H1 (cell line): ENCODE data around the gene ACTL8. TPM values are rescaled to one million over a fixed set of nuclear protein-coding genes. Genes with fewer than 3 reads are reported as not detected.

Source experiments
- CTCF ChIA-PET: fragments of 300-600 bp; sonication (Branson Sonifier 250); formaldehyde crosslinking; loops from one replicate; lab custom pipeline; 2021; ENCODE audit not compliant: partially characterized antibody; lab: Charles Lee
- POLR2A ChIA-PET: fragments of 300-600 bp; sonication (Branson Sonifier 250); formaldehyde crosslinking; loops from one replicate; lab custom pipeline; 2021; ENCODE audit warnings: inconsistent platforms; ENCODE audit not compliant: partially characterized antibody; lab: Charles Lee
- DNase-seq, 2 experiments: peaks; one replicate each; pipeline versions ENCODE4 v3.0.0 to v3.0.0-alpha.2; 2010 to 2022; ENCODE audit warnings: low spot score in 2 of 2, low read depth in 1 of 2, mixed read lengths in 1 of 2
- FAIRE-seq: peaks from 2 replicates; lab custom pipeline; 2011; peaks lifted over from hg19 to GRCh38; lab: Jason Lieb, UNC
- H2AFZ ChIP-seq: 2 replicates; pipeline ENCODE4 v1.8.1; 2012; ENCODE audit warnings: low read length, inconsistent platforms
- H2AK5ac ChIP-seq: 2 replicates; pipeline ENCODE4 v1.6.1; 2013; ENCODE audit warnings: low read depth, low read length
- H2BK120ac ChIP-seq: replicated peaks from 2 replicates; pipeline ENCODE3; 2013; ENCODE audit warnings: low read depth, low read length, inconsistent platforms
- H2BK12ac ChIP-seq: 2 replicates; pipeline ENCODE4 v1.6.1; 2013; ENCODE audit warnings: low read depth, low read length
- H2BK15ac ChIP-seq: 2 replicates; pipeline ENCODE4 v1.6.1; 2013; ENCODE audit warnings: low read length
- H2BK20ac ChIP-seq: 2 replicates; pipeline ENCODE4 v1.6.1; 2013; ENCODE audit warnings: low read length
- H2BK5ac ChIP-seq: 2 replicates; pipeline ENCODE4 v1.6.1; 2013; ENCODE audit warnings: low read depth, low read length
- H3K14ac ChIP-seq: 2 replicates; pipeline ENCODE4 v1.6.1; 2013; ENCODE audit warnings: inconsistent platforms; ENCODE audit not compliant: insufficient read length
- H3K18ac ChIP-seq: 2 replicates; pipeline ENCODE4 v1.6.1; 2013; ENCODE audit warnings: low read length; ENCODE audit errors: extremely low read depth
- H3K23ac ChIP-seq: 2 replicates; pipeline ENCODE4 v1.6.1; 2013; ENCODE audit warnings: inconsistent platforms; ENCODE audit not compliant: insufficient read length
- H3K23me2 ChIP-seq: 2 replicates; pipeline ENCODE4 v1.6.1; 2013; ENCODE audit warnings: low read depth, low read length
- H3K27ac ChIP-seq: 2 replicates; pipeline ENCODE4 v1.6.1; 2011; ENCODE audit warnings: low read depth, low read length, inconsistent platforms
- H3K27me3 ChIP-seq, 4 experiments: replicated peaks in 1 of 4; 1 replicate in 1 of 4; 2 replicates in 3 of 4; pipeline versions ENCODE4 v1.6.1 to v1.8.1; 2011 to 2013; ENCODE audit warnings: low read length in 3 of 4, mild to moderate bottlenecking in 3 of 4, inconsistent platforms in 2 of 4, mixed read lengths in 2 of 4, moderate library complexity in 1 of 4; ENCODE audit not compliant: control insufficient read depth in 3 of 4, insufficient read depth in 3 of 4; ENCODE audit errors: extremely low read depth in 1 of 4
- H3K36me3 ChIP-seq, 4 experiments: 2 replicates each; pipeline versions ENCODE4 v1.6.1 to v1.8.1; 2011 to 2013; ENCODE audit warnings: mild to moderate bottlenecking in 4 of 4, low read length in 3 of 4, moderate library complexity in 2 of 4, control low read depth in 1 of 4, inconsistent platforms in 1 of 4; ENCODE audit not compliant: insufficient read depth in 4 of 4, control insufficient read depth in 2 of 4
- H3K4ac ChIP-seq: replicated peaks from 2 replicates; pipeline ENCODE3; 2013; ENCODE audit warnings: low read length, low read depth, mixed read lengths, inconsistent platforms; ENCODE audit not compliant: insufficient read length
- H3K4me1 ChIP-seq, 4 experiments: replicated peaks in 1 of 4; 1 replicate in 1 of 4; 2 replicates in 3 of 4; pipeline versions ENCODE4 v1.6.1 to v1.8.1; 2011 to 2013; ENCODE audit warnings: low read length in 3 of 4, inconsistent platforms in 2 of 4, mixed read lengths in 1 of 4; ENCODE audit not compliant: insufficient read depth in 4 of 4, control insufficient read depth in 3 of 4
- H3K4me2 ChIP-seq, 2 experiments: 2 replicates each; pipeline versions ENCODE4 v1.6.1 to v1.8.1; 2011 to 2013; ENCODE audit warnings: low read depth in 2 of 2, low read length in 2 of 2, control low read depth in 1 of 2, inconsistent platforms in 1 of 2, mild to moderate bottlenecking in 1 of 2; ENCODE audit not compliant: insufficient read depth in 1 of 2
- H3K4me3 ChIP-seq, 4 experiments: fragments of 200-600, 300-600 bp in 1 of 4; sonication (generic), shearing (Covaris generic), sonication (Bioruptor Twin) in 1 of 4; 2 replicates each; pipeline versions ENCODE4 v1.5.1 to v1.8.1; 2011 to 2016; ENCODE audit warnings: low read length in 4 of 4, low read depth in 3 of 4, control low read depth in 2 of 4, inconsistent platforms in 2 of 4, mild to moderate bottlenecking in 2 of 4, mixed read lengths in 1 of 4, moderate library complexity in 1 of 4; ENCODE audit not compliant: insufficient read depth in 2 of 4; ENCODE audit errors: extremely low read depth in 1 of 4
- H3K56ac ChIP-seq: replicated peaks from 2 replicates; pipeline ENCODE3; 2013; ENCODE audit warnings: low read depth, mild to moderate bottlenecking, mixed read lengths, low read length, inconsistent platforms; ENCODE audit not compliant: insufficient read length
- H3K79me1 ChIP-seq: 2 replicates; pipeline ENCODE4 v1.6.1; 2013; ENCODE audit warnings: low read depth, low read length, control low read depth
- H3K79me2 ChIP-seq, 2 experiments: 2 replicates each; pipeline versions ENCODE4 v1.6.1 to v1.8.1; 2012 to 2013; ENCODE audit warnings: low read length in 2 of 2, mild to moderate bottlenecking in 2 of 2, inconsistent platforms in 1 of 2; ENCODE audit not compliant: insufficient read depth in 2 of 2, control insufficient read depth in 1 of 2
- H3K9ac ChIP-seq, 4 experiments: replicated peaks in 1 of 4; 1 replicate in 1 of 4; 2 replicates in 3 of 4; pipeline versions ENCODE4 v1.6.1 to v1.8.1; 2011 to 2013; ENCODE audit warnings: low read depth in 3 of 4, low read length in 3 of 4, control low read depth in 2 of 4, mild to moderate bottlenecking in 2 of 4, moderate library complexity in 2 of 4, inconsistent platforms in 1 of 4; ENCODE audit errors: extremely low read depth in 1 of 4
- H3K9me3 ChIP-seq, 2 experiments: 2 replicates each; pipeline versions ENCODE4 v1.6.1 to v1.8.1; 2012 to 2013; ENCODE audit warnings: mild to moderate bottlenecking in 2 of 2, moderate library complexity in 2 of 2, control low read depth in 1 of 2, inconsistent platforms in 1 of 2, low read depth in 1 of 2, low read length in 1 of 2, mixed read lengths in 1 of 2; ENCODE audit not compliant: insufficient read depth in 2 of 2
- H4K20me1 ChIP-seq, 2 experiments: replicated peaks in 1 of 2; 2 replicates each; pipeline versions ENCODE3 to v1.8.1; 2011 to 2013; ENCODE audit warnings: inconsistent platforms in 2 of 2, low read length in 2 of 2, mild to moderate bottlenecking in 1 of 2; ENCODE audit not compliant: insufficient read depth in 2 of 2, control insufficient read depth in 1 of 2
- H4K5ac ChIP-seq: 2 replicates; pipeline ENCODE4 v1.6.1; 2013; ENCODE audit warnings: low read length, low read depth, mixed read lengths, inconsistent platforms; ENCODE audit not compliant: insufficient read length
- H4K8ac ChIP-seq: 2 replicates; pipeline ENCODE4 v1.8.0; 2013; ENCODE audit warnings: mild to moderate bottlenecking, moderate library complexity, low read length, inconsistent platforms; ENCODE audit not compliant: insufficient read depth; ENCODE audit errors: extremely low read depth
- H4K91ac ChIP-seq: replicated peaks from 2 replicates; pipeline ENCODE3; 2013; ENCODE audit warnings: low read length, mixed read lengths, inconsistent platforms; ENCODE audit not compliant: insufficient read length
- MAFK ChIP-seq: IDR thresholded peaks from 2 replicates; pipeline ENCODE4 v1.6.1; 2012; ENCODE audit warnings: low read depth, mild to moderate bottlenecking, improper control_type of control experiment, low read length
- SRF ChIP-seq: IDR thresholded peaks from 2 replicates; pipeline ENCODE4 v1.6.1; 2011; ENCODE audit warnings: mild to moderate bottlenecking, low read depth, low read length, moderate library complexity
- YY1 ChIP-seq: IDR thresholded peaks from 2 replicates; pipeline ENCODE4 v1.6.1; 2011; ENCODE audit warnings: low read depth, mild to moderate bottlenecking, low read length
- WGBS, 2 experiments: shearing (Covaris generic) in 1 of 2; methylation state at CpG; one replicate each; pipeline versions ENCODE4 v1.1.6 to v1.1.7; 2013 to 2015; ENCODE audit warnings: low lambda C conversion rate in 2 of 2, mixed read lengths in 2 of 2, inconsistent platforms in 1 of 2, low coverage in 1 of 2, missing lambda C conversion rate in 1 of 2; ENCODE audit not compliant: insufficient replicate concordance in 2 of 2, insufficient coverage in 1 of 2, insufficient read length in 1 of 2; ENCODE audit errors: extremely low coverage in 1 of 2, missing lambda C conversion rate in 1 of 2; 5-methylcytosine and 5-hydroxymethylcytosine counted together
- polyA plus RNA-seq, 7 experiments: library from polyadenylated mRNA; depleted of rRNA in 3 of 7; stranded (reverse) in 5 of 7; unstranded in 2 of 7; fragments of >200 nt in 5 of 7; fragments of 200-250 nt in 2 of 7; gene quantifications; 1 replicate in 5 of 7; 2 replicates in 1 of 7; 4 replicates in 1 of 7; pipeline versions ENCODE4 v1.2.1 to v1.2.3, GENCODE V29; 2011 to 2013; ENCODE audit warnings: missing spikeins in 2 of 7, mixed read lengths in 2 of 7
- total RNA-seq: library from RNA; stranded (reverse); fragmentation: NEBNext Ultra II Directional; extraction: Animal tissue kit (Norgen Biotek cat#: 25700); gene quantifications from 2 replicates; pipeline ENCODE4 v1.2.1, GENCODE V29; 2021

ACTL8 gene
- total and polyA plus RNA-seq, 2 of the 8 experiments (the other 6 are each of a cell fraction or from before 2014, with no cell fraction given) = 0.33 to 0.47 TPM

DNA sequence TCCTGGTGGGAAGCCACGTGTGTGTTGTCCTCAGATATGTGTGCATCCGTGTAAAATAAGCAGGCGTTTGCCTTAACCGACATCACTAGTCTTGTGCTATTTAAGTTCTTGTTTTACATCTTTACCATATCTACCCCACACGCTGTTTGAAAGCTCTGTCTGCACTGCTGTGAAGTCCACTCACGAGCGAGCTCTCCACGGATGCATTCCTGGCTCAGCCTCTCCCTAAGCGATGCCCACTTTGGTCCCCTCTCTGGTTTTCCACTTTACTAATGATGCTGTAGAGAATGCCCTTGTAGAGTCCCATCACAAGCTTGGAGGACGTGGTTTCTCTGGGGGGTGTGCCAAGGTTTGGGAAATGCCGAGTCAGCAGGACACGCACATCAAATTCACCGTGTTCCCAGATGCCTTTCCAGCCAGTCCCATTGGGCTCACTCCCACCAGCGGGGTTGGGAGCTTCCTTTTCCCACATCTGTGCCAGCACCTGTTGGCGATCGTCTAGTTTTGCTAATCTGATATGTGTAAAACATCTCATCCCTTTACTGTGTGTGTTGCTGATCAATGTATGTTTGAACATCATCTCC is 43.8 kb downstream of the ACTL8 start:
- Histone ChIP-seq H2BK15ac (no peak overlapping the region), H3K23me2 (no peaks in the 10 kb centered on the region), H3K79me1 (no peaks in the 10 kb centered on the region; the same call in 1 of the 2 replicates), H2BK120ac (no peak overlapping the region), H4K91ac (no peak overlapping the region), H3K79me2 (no peaks in the 10 kb centered on the region), H3K14ac (no peak overlapping the region), H3K4me2 (no peak overlapping the region), H2AK5ac (no peak overlapping the region), H4K5ac (no peak overlapping the region), H4K20me1 (no peaks in the 10 kb centered on the region), H2BK12ac (no peak overlapping the region), H2AFZ (no peak overlapping the region), H3K4me1 (no peaks in the 10 kb centered on the region), H4K8ac (no peak overlapping the region), H3K27ac (no peak overlapping the region), H2BK20ac (no peak overlapping the region), H3K18ac (no peak overlapping the region), H3K23ac (no peak overlapping the region), H3K9ac (no peak overlapping the region), H3K36me3 (no peaks in the 10 kb centered on the region), H3K4me3 (no peak overlapping the region), H3K27me3 (no peaks in the 10 kb centered on the region; a peak in 1 of 7 replicates), H3K56ac (no peak overlapping the region), H2BK5ac (no peak overlapping the region), H3K4ac (no peak overlapping the region), H3K9me3 (no peaks in the 10 kb centered on the region)
- TF ChIP-seq YY1 (no peak), SRF (no peak), MAFK (peak; percentile 80)
- DNase-seq (no peak), FAIRE-seq (no peak)
- CTCF ChIA-PET = interaction anchor here (0.9 to 1.3 kb wide), 3 partner anchors 8 to 17 kb away, joined by 3 to 4 read pairs (median 3); no protein-coding TSS in a partner anchor
- WGBS, 2 experiments = 89% methylated on average over 16 of the region's 16 CpGs; no CpG with 5 or more reads in 1 of the 2 experiments
- POLR2A ChIA-PET = no interaction called here
